GM19035 (cell line): Measurements from ENCODE around the gene DDX25.

Experiments
- ATAC-seq: cut with Tn5 transposase; IDR thresholded peaks from one replicate; pipeline ENCODE4 v1.9.1; 2021; ENCODE audit not compliant: unreplicated experiment

DDX25 gene

GRCh38 chr11:125933030-125933813 is 28.9 kb downstream of the DDX25 start:
- no peak for ATAC-seq

GRCh38 chr11:125934473-125934872 is 30.2 kb downstream of the DDX25 start:
- no peak for ATAC-seq

GRCh38 chr11:125935056-125935455 is 30.7 kb downstream of the DDX25 start:
- no peak for ATAC-seq

DNA sequence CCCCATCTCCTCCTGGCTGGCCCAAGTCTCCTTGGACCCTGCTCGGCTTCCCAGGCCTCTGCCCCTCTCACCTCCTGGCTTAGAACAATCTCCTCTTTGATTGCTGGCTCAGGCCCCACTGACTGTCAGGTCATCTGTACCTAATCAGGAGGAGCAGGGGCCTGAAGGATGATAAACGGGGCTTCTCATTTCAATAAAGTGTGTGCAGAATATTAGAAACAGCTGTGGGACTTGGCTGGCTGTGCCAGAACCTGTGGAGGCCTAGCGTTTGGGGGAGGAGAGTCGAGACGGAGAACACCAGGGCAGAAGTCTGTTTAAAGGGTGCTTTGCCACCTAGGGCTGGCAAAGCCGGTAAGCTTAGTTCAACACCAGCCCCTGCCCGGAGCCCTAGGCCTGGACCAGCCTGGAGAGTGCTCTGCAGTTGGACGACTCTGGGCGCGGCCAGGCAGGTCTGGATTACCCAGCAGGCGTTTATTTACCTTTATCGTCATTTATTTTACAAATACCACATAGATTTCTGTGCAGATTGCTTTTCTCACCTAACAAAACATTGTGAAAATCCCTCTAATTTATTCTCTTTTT is 31.4 kb downstream of the DDX25 start:
- ATAC-seq: no peak

GRCh38 chr11:125938418-125938817 is 34.1 kb downstream of the DDX25 start:
- no peak for ATAC-seq

GRCh38 chr11:125939081-125939521 is 34.8 kb downstream of the DDX25 start:
- ATAC-seq: no peak

DNA sequence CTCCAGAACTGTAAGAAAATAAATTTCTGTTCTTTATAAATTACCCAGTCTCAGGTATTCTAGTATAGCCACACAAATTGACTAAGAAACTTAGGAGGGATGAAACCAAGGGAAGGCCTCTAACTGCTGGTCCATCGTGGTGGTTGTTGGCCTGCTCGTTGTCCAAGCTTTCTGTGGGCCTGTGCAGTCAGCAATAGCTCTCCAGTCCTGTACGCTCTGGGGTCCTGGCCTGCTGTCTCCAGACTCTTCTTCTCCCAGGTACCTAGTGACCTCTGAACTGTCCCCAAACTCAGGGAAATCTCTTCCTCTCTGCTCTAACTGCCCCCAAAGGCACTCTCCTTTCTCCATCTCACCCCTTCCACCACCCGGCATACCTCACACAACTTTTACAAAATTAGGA is 35.8 kb downstream of the DDX25 start:
- ATAC-seq: no peak

GRCh38 chr11:125941267-125941618 is 36.9 kb downstream of the DDX25 start:
- no peak for ATAC-seq

- no peak for ATAC-seq
Measured at GRCh38 chr11:125941619-125942611, 37.6 kb downstream of the DDX25 start.

- no peak for ATAC-seq
Measured at GRCh38 chr11:125942771-125943428, 38.6 kb downstream of the DDX25 start.

DNA sequence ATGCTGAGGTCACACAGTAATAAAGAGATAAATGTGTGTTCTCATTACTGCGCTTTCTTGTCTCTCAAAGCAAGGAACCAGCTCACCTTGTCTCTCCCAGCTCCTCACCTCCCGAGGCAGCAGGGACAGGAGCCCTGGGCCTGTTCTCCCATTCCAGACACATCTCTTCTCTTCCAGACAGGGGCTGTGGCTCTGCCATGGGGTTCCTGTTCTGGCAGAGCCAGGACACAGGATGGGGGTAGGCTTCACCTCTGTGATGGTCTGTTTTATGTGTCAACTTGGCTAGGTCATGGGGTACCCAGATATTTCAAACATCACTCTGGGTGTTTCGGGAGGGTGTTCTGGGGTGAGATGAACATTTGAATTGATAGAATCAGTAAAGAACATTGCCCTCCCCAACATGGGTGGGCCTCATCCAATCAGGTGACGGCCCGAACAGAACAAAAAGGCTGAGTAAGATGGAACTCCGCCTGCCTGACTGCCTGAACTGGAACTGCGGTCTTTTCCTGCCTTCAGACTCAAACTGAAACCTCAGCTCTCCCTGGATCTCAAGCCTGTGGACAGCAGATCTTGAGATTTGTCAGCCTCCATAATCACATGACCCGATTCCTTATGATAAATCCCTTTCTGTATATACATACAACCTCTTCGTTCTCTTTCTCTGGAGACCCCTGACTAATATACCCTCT is 39.5 kb downstream of the DDX25 start:
- no peak for ATAC-seq

- no peak for ATAC-seq
Measured at GRCh38 chr11:125944350-125945010, 40.2 kb downstream of the DDX25 start.

DNA sequence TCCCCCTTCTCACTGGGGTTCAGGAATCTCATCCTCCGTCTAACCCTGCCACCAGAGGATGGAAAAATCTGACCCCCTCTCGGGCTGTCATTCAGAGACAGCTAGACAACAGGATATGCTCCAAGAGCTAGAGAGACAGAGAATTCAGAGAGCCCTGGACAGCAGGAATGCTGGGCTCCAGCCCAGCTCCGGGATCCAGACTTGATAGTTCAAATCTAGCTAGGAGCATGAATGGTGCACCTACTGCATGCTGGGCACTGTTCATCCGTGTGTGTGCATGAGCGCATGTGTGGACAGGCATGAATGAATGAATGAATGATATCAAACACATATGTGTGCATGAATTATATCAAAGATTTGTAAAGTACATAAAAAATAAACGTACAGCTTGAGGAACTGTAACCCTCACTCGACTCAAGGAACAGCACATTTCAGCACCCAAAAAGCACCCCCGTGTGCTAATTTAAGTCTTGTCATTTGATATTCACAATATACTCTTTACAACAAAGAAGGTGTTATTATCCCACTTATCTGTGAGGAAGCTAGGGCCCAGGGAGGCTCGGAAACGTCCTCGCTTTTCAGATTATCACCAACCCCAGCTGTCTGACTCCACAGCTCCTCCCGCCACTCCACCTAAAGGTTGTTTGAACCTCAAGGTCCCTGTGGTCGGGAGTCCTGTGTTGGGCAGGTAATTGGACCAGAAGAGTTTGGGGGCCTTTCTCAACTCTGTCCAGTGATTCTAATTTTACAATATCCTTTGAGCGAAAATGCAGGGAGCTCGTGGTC is 40.9 kb downstream of the DDX25 start:
- no peak for ATAC-seq

DNA sequence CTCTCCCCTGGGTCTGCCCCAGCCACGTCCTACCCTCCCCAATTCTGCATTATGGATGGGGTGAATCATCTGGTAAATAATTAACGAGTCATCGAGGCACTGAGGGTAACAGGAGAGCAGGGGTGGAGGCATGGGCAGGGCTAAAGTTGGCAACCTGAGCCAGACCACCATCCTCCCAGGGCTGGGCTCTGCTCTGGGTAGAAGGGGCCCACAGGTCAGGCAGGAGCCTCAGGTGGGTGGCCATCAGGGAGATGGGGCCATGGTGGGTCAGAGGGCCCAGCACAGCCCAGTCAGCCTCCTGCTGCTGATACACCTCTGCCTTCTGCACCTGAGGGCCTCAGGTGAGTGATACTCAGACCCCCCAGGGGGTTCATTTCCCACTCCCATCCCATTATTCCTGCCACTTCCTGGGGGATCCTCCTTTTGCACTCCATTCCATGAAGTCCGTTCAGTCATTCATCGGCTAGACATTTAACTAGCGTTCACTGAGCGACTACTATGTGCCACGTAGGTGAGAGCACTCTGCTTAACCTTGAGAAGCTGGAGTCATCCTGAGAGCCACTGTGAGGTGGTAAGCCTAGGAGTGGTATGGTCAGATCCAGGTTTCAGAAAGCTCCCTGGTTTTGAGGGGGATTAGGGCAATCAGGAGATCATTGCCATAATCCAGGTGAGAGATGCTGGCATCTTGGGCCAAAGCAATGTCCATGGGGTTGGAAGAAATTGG is 41.7 kb downstream of the DDX25 start, which contains the start of gene VSIG10L2:
Gene VSIG10L2, plus strand, starts transcription at position 248 of the 724 bp plus-strand sequence. Its CDS starts 12 bp downstream, at position 260.
- ATAC-seq: no peak

DNA sequence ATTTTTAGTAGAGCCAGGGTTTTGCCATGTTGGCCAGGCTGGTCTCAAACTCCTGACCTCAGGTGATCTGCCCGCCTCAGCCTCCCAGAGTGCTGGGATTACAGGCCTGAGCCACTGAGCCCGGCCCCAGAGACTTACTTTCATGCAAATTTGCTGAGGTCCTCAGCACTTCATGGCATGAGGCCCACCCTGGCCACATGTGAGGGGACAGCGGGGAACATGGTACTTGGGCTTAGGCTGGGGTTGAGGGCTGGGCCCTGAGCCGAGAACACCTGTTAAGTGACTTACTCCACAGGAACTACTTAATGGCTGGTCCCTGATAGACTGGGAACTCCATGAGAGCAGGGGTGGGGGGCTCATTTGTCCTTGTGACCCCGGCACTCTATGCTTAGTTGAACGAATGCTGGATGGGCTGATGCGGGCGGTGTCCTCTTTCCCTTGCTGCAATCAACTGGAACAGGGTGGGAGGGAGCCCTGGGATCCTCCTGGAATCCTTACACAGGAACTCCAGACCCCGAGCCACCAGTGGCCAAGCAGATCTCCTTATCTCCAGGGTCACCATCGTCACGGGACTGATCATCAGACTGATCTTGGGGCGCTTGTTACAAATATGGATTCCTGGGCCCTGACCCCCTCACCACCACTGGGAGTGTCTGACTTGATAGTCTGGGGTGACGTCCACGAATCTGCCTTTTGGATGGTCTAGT is 42.6 kb downstream of the DDX25 start:
- ATAC-seq: no peak

- no peak for ATAC-seq
Measured at GRCh38 chr11:125947419-125948277, 43.3 kb downstream of the DDX25 start.
